ENCODE measurements around the gene GRM7. TPM values are rescaled to one million over a fixed set of nuclear protein-coding genes. Genes with fewer than 3 reads are reported as not detected.
"Not testable (repeated sequence)": the region's sequence is repeated elsewhere in the genome, so short reads cannot be mapped to it uniquely, and the experiment has no call there.

The GRM7 gene
- total RNA-seq, 1 experiment from 2014 or later, result not detected

- POLR2A ChIA-PET (ENCODE audit: unreplicated experiment), result no interaction called here
- CTCF ChIA-PET, result no interaction called here
- intact Hi-C loops (cut with micrococcal nuclease), result no loop called here
- no peak for ATAC-seq
- DNase-seq, result no peak
- TF ChIP-seq EZH2phosphoT487 (IDR thresholded peaks at IDR 0.05; ENCODE audit: borderline replicate concordance, low read length), result no peak
- no peak for TF ChIP-seq CTCF (conservative IDR thresholded peaks at IDR 0.05; ENCODE audit: low read depth, low read length)
- no peak for TF ChIP-seq EZH2 (IDR thresholded peaks at IDR 0.05; ENCODE audit: low read length, unreplicated experiment)
- BruUV-seq (replicated peaks), result no TSS peak
- H3K9ac ChIP-seq (ENCODE audit: low read length), result no peak overlapping the region
- no peaks in the 10 kb centered on the region for H3K4me1 ChIP-seq (ENCODE audit: insufficient read depth, low read length)
- H3K9me2 ChIP-seq (replicated peaks; ENCODE audit: low read length), result no peaks in the 10 kb centered on the region
- H3K4me3 ChIP-seq (ENCODE audit: low read length), result no peak overlapping the region
- no peak overlapping the region for H3K27ac ChIP-seq (ENCODE audit: low read length)
- H3K36me3 ChIP-seq (ENCODE audit: low read depth, low read length), result no peaks in the 10 kb centered on the region
- no peaks in the 10 kb centered on the region for H4K20me1 ChIP-seq (ENCODE audit: low read length)
- no peaks in the 10 kb centered on the region for H3K27me3 ChIP-seq (ENCODE audit: low read length)
- H3K4me2 ChIP-seq (ENCODE audit: low read length), result no peak overlapping the region
- H3K9me3 ChIP-seq (ENCODE audit: low read length), result 0 out of 2 replicates have a peak, but pooled peaks cover 7% of the 10 kb centered on the region
- H2AFZ ChIP-seq (ENCODE audit: low read length), result no peak overlapping the region
- H3F3A ChIP-seq (ENCODE audit: low read length, unreplicated experiment), result no peaks in the 10 kb centered on the region
- no peaks in the 10 kb centered on the region for H3K79me2 ChIP-seq (ENCODE audit: low read length)
Observed at GRCh38 chr3:6929918-6930317, 69.0 kb downstream of the GRM7 start.

GRCh38 chr3:6935418-6935817, 74.5 kb downstream of the GRM7 start:
- H3K4me1 ChIP-seq (ENCODE audit: insufficient read depth, low read length); BruUV-seq (replicated peaks); H4K20me1 ChIP-seq (ENCODE audit: low read length); H3K27me3 ChIP-seq (ENCODE audit: low read length); H3K9ac ChIP-seq (ENCODE audit: low read length); DNase-seq; H3K36me3 ChIP-seq (ENCODE audit: low read depth, low read length); H2AFZ ChIP-seq (ENCODE audit: low read length); H3K9me2 ChIP-seq (replicated peaks; ENCODE audit: low read length); H3K79me2 ChIP-seq (ENCODE audit: low read length); H3K4me3 ChIP-seq (ENCODE audit: low read length); intact Hi-C loops (cut with micrococcal nuclease); H3F3A ChIP-seq (ENCODE audit: low read length, unreplicated experiment); POLR2A ChIA-PET (ENCODE audit: unreplicated experiment); ATAC-seq; H3K4me2 ChIP-seq (ENCODE audit: low read length); CTCF ChIA-PET; H3K27ac ChIP-seq (ENCODE audit: low read length): not testable (repeated sequence)
- peaks cover 20% of the 10 kb centered on the region; the same call in 1 of the 2 replicates for H3K9me3 ChIP-seq (ENCODE audit: low read length)

- no peaks in the 10 kb centered on the region for H3K79me2 ChIP-seq (ENCODE audit: low read length)
- H3K9me2 ChIP-seq (replicated peaks; ENCODE audit: low read length), result no peaks in the 10 kb centered on the region
- ATAC-seq (no peak), DNase-seq (no peak)
- no peaks in the 10 kb centered on the region for H3K4me1 ChIP-seq (ENCODE audit: insufficient read depth, low read length)
- H3K9me3 ChIP-seq (ENCODE audit: low read length), result peaks cover 25% of the 10 kb centered on the region; the same call in 1 of the 2 replicates
- no peaks in the 10 kb centered on the region for H3K27me3 ChIP-seq (ENCODE audit: low read length)
- H4K20me1 ChIP-seq (ENCODE audit: low read length), result no peaks in the 10 kb centered on the region
- no peak overlapping the region for H2AFZ ChIP-seq (ENCODE audit: low read length)
- no peak overlapping the region for H3K9ac ChIP-seq (ENCODE audit: low read length)
- no peak overlapping the region for H3K27ac ChIP-seq (ENCODE audit: low read length)
- intact Hi-C loops (cut with micrococcal nuclease), result no loop called here
- TF ChIP-seq EZH2 (IDR thresholded peaks at IDR 0.05; ENCODE audit: low read length, unreplicated experiment) (no peak), CTCF (conservative IDR thresholded peaks at IDR 0.05; ENCODE audit: low read depth, low read length) (no peak), EZH2phosphoT487 (IDR thresholded peaks at IDR 0.05; ENCODE audit: borderline replicate concordance, low read length) (no peak)
- no TSS peak for BruUV-seq (replicated peaks)
- no peak overlapping the region for H3K4me3 ChIP-seq (ENCODE audit: low read length)
- no peaks in the 10 kb centered on the region for H3K36me3 ChIP-seq (ENCODE audit: low read depth, low read length)
- ChIA-PET CTCF (no interaction called here), POLR2A (ENCODE audit: unreplicated experiment) (no interaction called here)
- no peak overlapping the region for H3K4me2 ChIP-seq (ENCODE audit: low read length)
- H3F3A ChIP-seq (ENCODE audit: low read length, unreplicated experiment), result no peaks in the 10 kb centered on the region
Observed at GRCh38 chr3:6935970-6936369, 75.1 kb downstream of the GRM7 start.

Data from PC-3 (cell line).